Upper lobe of left lung (tissue), 4 donors: ENCODE measurements around the gene MRNIP.

ENCODE experiments used
- CTCF ChIP-seq, 6 experiments: fragments of 450-650 bp in 4 of 6; fragments of 200-600 bp in 2 of 6; sonication (generic) in 2 of 6; IDR thresholded peaks; one replicate each; pipeline ENCODE4 v1.5.1; 2016 to 2019; ENCODE audit warnings: antibody characterized with exemption in 6 of 6
- POLR2A ChIP-seq, 4 donors: fragments of 450-650 bp; IDR thresholded peaks; one replicate each; pipeline ENCODE4 v1.5.1; 2016 to 2017; ENCODE audit warnings: antibody characterized with exemption in 4 of 4, mild to moderate bottlenecking in 2 of 4
- POLR2AphosphoS5 ChIP-seq, 2 donors: sonication (generic); formaldehyde crosslinking; IDR thresholded peaks; one replicate each; pipeline ENCODE4 v1.5.1; 2017; ENCODE audit warnings: antibody characterized with exemption in 2 of 2

GRCh38 chr5:179802950-179803562 is 55.6 kb downstream of the MRNIP start:
- TF ChIP-seq CTCF (IDR thresholded peaks at IDR 0.05), result no peak
- no peak for TF ChIP-seq POLR2AphosphoS5 (IDR thresholded peaks at IDR 0.05)
- TF ChIP-seq POLR2A (IDR thresholded peaks at IDR 0.05), result no peak
